Activated CD8-positive, alpha-beta T cell treated with anti-CD3 and anti-CD28 coated beads, Interleukin-2, amount 10 ng/mL, durations not matched to agents 7 days and 5 days (primary cell): ENCODE measurements around the gene GRM4. TPM values are rescaled to one million over a fixed set of nuclear protein-coding genes. Genes with fewer than 3 reads are reported as not detected.

Source experiments
- ATAC-seq: fragments of 150-1000 bp; cut with Tn5 transposase; one replicate; pipeline ENCODE4 v1.10.0; 2021; ENCODE audit warnings: moderate library complexity
- CTCF ChIA-PET: fragments of 350-600 bp; sonication (Branson Sonifier 250); formaldehyde crosslinking; loops from one replicate; lab custom pipeline; 2021; ENCODE audit warnings: antibody characterized with exemption; lab: Charles Lee
- POLR2A ChIA-PET: fragments of 350-600 bp; sonication (Branson Sonifier 250); formaldehyde crosslinking; loops from one replicate; lab custom pipeline; 2021; ENCODE audit warnings: antibody characterized with exemption; lab: Charles Lee
- DNase-seq: peaks from one replicate; pipeline ENCODE4 v3.0.0-alpha.2; 2020
- H3K27ac Mint-ChIP-seq: one replicate; pipeline ENCODE4 v1.8.0; 2021; ENCODE audit warnings: mild to moderate bottlenecking, mixed read lengths
- H3K27me3 Mint-ChIP-seq: one replicate; pipeline ENCODE4 v1.8.0; 2021; ENCODE audit warnings: low read depth, mixed read lengths
- H3K36me3 Mint-ChIP-seq: one replicate; pipeline ENCODE4 v1.8.0; 2021; ENCODE audit warnings: low read depth, mixed read lengths
- H3K4me1 Mint-ChIP-seq: one replicate; pipeline ENCODE4 v1.8.0; 2021; ENCODE audit warnings: low read depth, mixed read lengths
- H3K4me3 Mint-ChIP-seq: one replicate; pipeline ENCODE4 v1.8.0; 2021; ENCODE audit warnings: mild to moderate bottlenecking, mixed read lengths
- H3K9me3 Mint-ChIP-seq: one replicate; pipeline ENCODE4 v1.8.0; 2022; ENCODE audit warnings: mixed read lengths; ENCODE audit not compliant: insufficient read depth
- total RNA-seq, 2 experiments: library from RNA; stranded (reverse); gene quantifications; one replicate each; pipeline ENCODE4 v1.2.3, GENCODE V29; 2021

GRM4 gene
- total RNA-seq, 2 experiments from 2014 or later: not detected

DNA sequence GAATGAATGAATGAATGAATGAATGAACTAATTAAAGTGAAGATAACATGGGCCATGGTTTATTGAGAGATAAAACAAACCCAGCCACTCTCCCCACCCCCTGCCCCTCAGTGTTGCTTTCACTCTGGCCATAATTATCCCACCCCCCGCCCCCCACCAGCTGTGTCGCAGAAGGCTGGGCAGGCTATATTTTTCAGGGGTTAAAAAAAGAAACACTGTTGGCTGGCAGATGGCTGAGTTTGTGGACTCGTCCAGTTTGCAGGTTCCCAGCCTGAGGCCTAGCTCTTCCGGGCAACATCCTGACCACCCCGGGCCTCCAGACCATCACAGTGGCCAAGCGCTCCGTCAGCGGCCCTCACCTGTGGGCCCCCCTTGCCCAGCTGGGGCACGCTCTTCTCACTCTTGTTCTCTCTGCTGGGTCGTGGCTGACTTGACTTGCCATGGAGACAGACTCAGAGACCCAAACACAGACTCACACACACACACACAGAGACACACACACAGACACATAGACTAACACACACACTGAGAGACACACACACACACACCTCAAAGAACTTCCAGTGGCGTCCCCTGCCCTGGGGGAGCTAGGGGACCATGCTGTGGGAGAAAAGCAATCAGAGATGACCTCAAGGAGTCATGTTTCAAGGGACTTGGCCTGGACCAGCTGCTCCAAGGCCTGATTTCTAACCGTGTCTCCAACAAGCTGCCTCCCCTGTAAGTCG lies 2.2 kb upstream of the GRM4 start:
- ChIA-PET CTCF (no interaction called here), POLR2A (no interaction called here)
- H3K27me3 Mint-ChIP-seq: peaks cover 66% of the 10 kb centered on the region
- H3K27ac Mint-ChIP-seq: no peak overlapping the region
- H3K4me3 Mint-ChIP-seq: no peak overlapping the region
- peaks cover 11% of the 10 kb centered on the region for H3K4me1 Mint-ChIP-seq
- H3K9me3 Mint-ChIP-seq: no peaks in the 10 kb centered on the region
- ATAC-seq (no peak), DNase-seq (no peak)
- H3K36me3 Mint-ChIP-seq: no peaks in the 10 kb centered on the region

DNA sequence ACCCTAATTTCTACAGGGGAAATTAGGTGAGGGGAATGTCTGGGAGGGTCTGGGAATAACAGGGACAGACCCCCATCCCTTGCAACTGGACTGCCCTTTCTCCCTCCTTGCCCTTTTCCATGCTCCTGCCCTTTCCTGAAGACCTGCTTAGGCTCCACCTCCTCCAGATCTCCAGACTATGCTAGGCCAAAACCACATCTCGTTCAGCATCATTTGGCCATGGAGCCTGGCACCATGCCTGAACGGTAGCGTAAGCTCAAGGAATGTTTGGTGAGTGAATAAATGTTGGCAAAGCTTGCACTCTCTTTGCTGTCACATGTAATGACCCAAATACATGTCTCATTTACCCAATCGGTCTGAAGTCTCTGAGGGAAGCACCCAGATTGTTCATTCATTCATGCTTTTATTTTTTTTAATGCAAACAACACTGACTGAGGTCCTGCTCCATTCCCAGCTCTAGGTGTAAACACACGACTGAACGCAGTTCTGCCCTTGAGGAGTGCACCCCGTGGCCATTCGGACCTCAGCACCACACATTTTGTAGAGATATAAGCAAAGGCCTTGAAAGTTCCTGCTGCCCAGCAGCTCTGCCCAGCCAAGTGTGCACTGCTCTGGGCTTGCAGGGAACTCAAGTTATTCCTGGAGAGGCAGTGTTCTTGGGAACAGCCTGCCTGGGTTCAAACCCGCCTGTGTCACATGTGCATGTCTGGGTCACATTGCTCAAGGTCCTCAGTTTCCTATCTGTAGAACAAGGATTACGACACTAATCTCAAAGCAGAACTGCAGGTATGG lies 1.1 kb upstream of the GRM4 start:
- H3K9me3 Mint-ChIP-seq: no peaks in the 10 kb centered on the region

GRCh38 chr6:34145161-34146020 lies 496 bp downstream of the GRM4 start:
- peak; percentile 29 for DNase-seq
- CTCF ChIA-PET: interaction anchor here (1.0 to 1.1 kb wide), 2 partner anchors 8 to 10 kb away, joined by 3 to 4 read pairs; no protein-coding TSS in a partner anchor
- H3K4me1 Mint-ChIP-seq: peaks cover 11% of the 10 kb centered on the region
- no peak overlapping the region for H3K27ac Mint-ChIP-seq
- H3K9me3 Mint-ChIP-seq: no peaks in the 10 kb centered on the region
- H3K36me3 Mint-ChIP-seq: no peaks in the 10 kb centered on the region
- ATAC-seq: peak; percentile 25
- H3K4me3 Mint-ChIP-seq: no peak overlapping the region
- POLR2A ChIA-PET: no interaction called here
- peaks cover 68% of the 10 kb centered on the region for H3K27me3 Mint-ChIP-seq

More for the DNA sequence above, 1.1 kb upstream of the GRM4 start:
- POLR2A ChIA-PET: no interaction called here
- Mint-ChIP-seq H3K4me3 (no peak overlapping the region), H3K27me3 (peaks cover 68% of the 10 kb centered on the region), H3K36me3 (no peaks in the 10 kb centered on the region), H3K27ac (no peak overlapping the region), H3K4me1 (peaks cover 11% of the 10 kb centered on the region)
- ATAC-seq (no peak), DNase-seq (no peak)
- CTCF ChIA-PET: interaction anchor here (0.9 kb wide), 1 partner anchor 93 kb away, joined by 3 read pairs; no protein-coding TSS in a partner anchor

GRCh38 chr6:34144581-34145160 lies 1.2 kb downstream of the GRM4 start:
- Mint-ChIP-seq H3K9me3 (no peaks in the 10 kb centered on the region), H3K27me3 (peaks cover 69% of the 10 kb centered on the region), H3K4me3 (no peak overlapping the region), H3K27ac (no peak overlapping the region), H3K4me1 (peaks cover 11% of the 10 kb centered on the region), H3K36me3 (no peaks in the 10 kb centered on the region)
- DNase-seq (no peak), ATAC-seq (no peak)
- CTCF ChIA-PET: interaction anchor here (1.0 to 1.1 kb wide), 2 partner anchors 8 to 11 kb away, joined by 3 to 4 read pairs; no protein-coding TSS in a partner anchor
- POLR2A ChIA-PET: no interaction called here

DNA sequence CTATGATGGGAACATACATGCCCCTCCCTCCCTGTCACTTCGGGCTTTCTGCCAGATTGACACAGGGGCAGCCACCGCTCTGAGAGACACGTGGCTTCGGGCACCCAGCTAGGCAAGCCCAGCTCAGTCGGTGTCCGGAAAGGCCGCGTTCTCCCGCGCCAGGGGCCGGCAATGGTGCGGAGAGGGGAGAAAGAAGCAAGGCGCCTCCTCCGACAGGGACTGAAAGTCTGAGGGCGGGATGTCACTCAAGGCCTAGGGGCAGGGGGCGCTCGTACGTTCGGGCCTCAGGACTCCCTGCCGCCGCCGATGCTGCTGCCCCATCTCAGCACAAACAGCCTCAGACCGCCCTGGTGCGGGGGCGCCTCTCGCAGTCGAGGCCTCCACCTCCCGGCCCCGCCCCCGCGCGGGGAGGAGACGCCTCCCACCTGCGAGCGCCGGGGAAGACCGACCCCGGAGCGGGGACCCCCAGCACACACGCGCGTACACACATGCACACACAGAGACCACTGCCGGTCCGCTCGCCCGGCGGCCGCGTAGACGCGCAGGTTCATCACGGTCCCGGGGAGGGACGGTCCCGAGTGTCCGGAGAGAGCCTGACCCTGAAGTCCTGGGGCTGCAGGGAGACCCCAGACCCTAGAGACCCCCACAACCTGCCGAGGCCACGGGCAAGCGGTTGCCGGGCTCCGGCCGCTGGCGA lies 1.9 kb downstream of the GRM4 start:
- ChIA-PET CTCF (no interaction called here), POLR2A (no interaction called here)
- no peak overlapping the region for H3K27ac Mint-ChIP-seq

DNA sequence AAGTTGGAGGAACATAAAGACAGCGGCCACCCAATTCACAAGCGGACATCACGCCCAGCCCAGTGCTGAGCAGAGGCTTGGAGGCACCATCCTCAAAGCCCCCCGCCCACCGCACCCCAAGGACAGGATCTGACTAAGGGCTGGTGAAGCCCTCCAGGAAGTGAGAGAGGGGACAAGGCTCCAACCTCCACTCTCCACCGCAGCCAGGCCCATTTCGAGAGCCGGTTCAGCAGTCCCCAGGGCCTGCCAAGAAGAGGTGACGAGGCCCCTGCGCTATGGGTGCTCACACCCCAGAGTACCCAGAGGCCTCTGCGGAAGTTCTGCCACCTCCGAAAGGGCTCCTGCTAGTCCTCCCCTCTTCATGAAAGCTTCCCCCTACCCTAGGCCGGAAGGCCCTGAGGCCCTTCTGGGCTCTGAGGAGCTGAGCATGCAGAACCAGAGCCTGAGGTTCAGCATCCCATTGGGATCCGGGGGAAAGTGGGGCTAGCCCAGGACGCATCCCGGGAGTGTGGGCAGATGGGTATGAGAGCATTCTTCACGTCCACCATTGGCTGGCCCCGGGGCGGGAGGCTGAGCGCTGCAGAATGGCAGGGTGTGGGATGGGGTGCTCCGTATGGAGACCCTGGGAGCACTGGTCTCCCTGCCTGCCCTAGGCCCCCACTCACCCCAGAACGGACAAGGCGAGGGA lies 2.5 kb downstream of the GRM4 start:
- no peak overlapping the region for H3K27ac Mint-ChIP-seq
- DNase-seq: no peak
- H3K27me3 Mint-ChIP-seq: peaks cover 75% of the 10 kb centered on the region
- H3K4me3 Mint-ChIP-seq: no peak overlapping the region
- no peaks in the 10 kb centered on the region for H3K9me3 Mint-ChIP-seq
- no peak for ATAC-seq
- ChIA-PET CTCF (no interaction called here), POLR2A (no interaction called here)
- no peaks in the 10 kb centered on the region for H3K36me3 Mint-ChIP-seq
- peaks cover 11% of the 10 kb centered on the region for H3K4me1 Mint-ChIP-seq

More for the DNA sequence above, 1.9 kb downstream of the GRM4 start:
- H3K4me1 Mint-ChIP-seq: peaks cover 11% of the 10 kb centered on the region
- ATAC-seq (peak; percentile 54), DNase-seq (peak; percentile 48)
- H3K4me3 Mint-ChIP-seq: no peak overlapping the region
- peaks cover 71% of the 10 kb centered on the region for H3K27me3 Mint-ChIP-seq
- no peaks in the 10 kb centered on the region for H3K9me3 Mint-ChIP-seq
- H3K36me3 Mint-ChIP-seq: no peaks in the 10 kb centered on the region

- peaks cover 11% of the 10 kb centered on the region for H3K4me1 Mint-ChIP-seq
- no peaks in the 10 kb centered on the region for H3K9me3 Mint-ChIP-seq
- POLR2A ChIA-PET: no interaction called here
- peaks cover 75% of the 10 kb centered on the region for H3K27me3 Mint-ChIP-seq
- no peak overlapping the region for H3K4me3 Mint-ChIP-seq
- CTCF ChIA-PET: interaction anchor here (1.1 kb wide), 1 partner anchor 12 kb away, joined by 4 read pairs; no protein-coding TSS in a partner anchor
- no peak overlapping the region for H3K27ac Mint-ChIP-seq
- DNase-seq: no peak
- H3K36me3 Mint-ChIP-seq: no peaks in the 10 kb centered on the region
- ATAC-seq: no peak
These were observed 3.6 kb downstream of the GRM4 start for GRCh38 chr6:34142061-34142998.

GRCh38 chr6:34140075-34140474 lies 5.8 kb downstream of the GRM4 start:
- no peak overlapping the region for H3K4me3 Mint-ChIP-seq
- ChIA-PET CTCF (no interaction called here), POLR2A (no interaction called here)
- H3K27ac Mint-ChIP-seq: no peak overlapping the region
- no peaks in the 10 kb centered on the region for H3K9me3 Mint-ChIP-seq
- H3K36me3 Mint-ChIP-seq: no peaks in the 10 kb centered on the region
- no peak for ATAC-seq
- H3K27me3 Mint-ChIP-seq: peaks cover 65% of the 10 kb centered on the region
- no peak for DNase-seq
- H3K4me1 Mint-ChIP-seq: peaks cover 4% of the 10 kb centered on the region

GRCh38 chr6:34138914-34139510 lies 6.9 kb downstream of the GRM4 start:
- peaks cover 4% of the 10 kb centered on the region for H3K4me1 Mint-ChIP-seq
- H3K4me3 Mint-ChIP-seq: no peak overlapping the region
- DNase-seq (no peak), ATAC-seq (no peak)
- ChIA-PET POLR2A (interaction anchor here (0.8 kb wide), 1 partner anchor 441 kb away, joined by 3 read pairs; no protein-coding TSS in a partner anchor), CTCF (interaction anchor here (1.5 kb wide), 1 partner anchor 368 kb away, joined by 5 read pairs; no protein-coding TSS in a partner anchor)
- H3K9me3 Mint-ChIP-seq: no peaks in the 10 kb centered on the region
- no peaks in the 10 kb centered on the region for H3K36me3 Mint-ChIP-seq
- H3K27ac Mint-ChIP-seq: no peak overlapping the region
- peaks cover 60% of the 10 kb centered on the region for H3K27me3 Mint-ChIP-seq
